ENCODE data around the gene ACSS3.
"Not testable (repeated sequence)": the region's sequence is repeated elsewhere in the genome, so short reads cannot be mapped to it uniquely, and the experiment has no call there.

ACSS3 gene

DNA sequence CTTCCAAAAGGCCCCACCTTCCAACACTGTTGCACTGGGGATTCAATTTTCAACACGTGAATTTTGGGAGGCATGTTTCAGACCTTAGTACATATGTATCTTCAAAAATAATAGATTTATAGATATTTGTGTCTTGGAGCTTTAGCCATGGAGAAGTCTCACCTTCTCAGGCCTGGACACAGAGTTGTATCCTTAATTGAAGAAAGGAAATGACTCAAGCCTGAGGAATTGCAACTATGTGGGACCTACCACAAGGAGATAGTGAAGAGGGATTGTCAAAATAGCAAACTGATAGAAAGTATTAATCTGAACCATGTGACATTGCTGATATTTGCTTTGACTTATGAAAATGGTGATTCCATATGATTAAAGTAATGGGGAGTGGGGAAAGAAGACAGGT, 89.8 kb downstream of the ACSS3 start:
- no peak for DNase-seq (ENCODE audit: low spot score)

DNA sequence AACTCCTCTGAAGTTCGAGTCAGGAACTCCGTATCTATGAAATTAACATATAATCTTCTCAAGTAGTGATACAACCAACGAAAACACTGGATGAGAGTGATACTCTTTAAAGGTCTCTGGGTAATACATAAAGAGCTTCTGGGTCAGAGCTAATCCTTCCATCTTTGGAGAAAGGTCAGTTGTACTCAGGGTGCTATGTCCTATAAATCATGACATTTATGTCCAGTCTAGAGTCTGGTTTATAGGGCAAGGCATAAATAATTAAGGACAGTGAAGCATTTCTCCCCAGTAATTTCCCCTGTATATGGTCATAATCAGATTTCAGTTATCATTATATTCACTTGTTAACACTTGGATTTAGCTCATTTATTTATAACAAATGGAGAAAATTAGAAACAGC, 90.6 kb downstream of the ACSS3 start:
- DNase-seq (ENCODE audit: low spot score) = no peak

DNA sequence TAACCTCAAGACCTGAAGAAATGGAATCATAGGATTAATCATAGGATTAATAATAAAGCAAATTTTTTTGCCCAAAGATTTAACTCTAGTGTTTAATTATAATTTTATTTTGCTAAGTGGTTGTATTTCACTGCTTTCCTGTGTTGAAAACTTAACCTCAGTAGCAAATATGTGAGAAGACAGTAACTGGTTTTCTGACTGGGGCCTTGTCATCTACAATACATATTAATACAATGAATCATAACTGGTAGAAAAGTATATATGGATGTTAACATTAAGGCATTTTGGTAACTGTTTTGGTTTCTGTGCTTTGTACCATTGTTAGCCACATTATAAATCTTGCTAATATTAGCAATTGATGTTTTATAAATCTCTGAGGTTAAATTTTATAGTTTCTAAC, 92.2 kb downstream of the ACSS3 start:
- no peak for DNase-seq (ENCODE audit: low spot score)

DNA sequence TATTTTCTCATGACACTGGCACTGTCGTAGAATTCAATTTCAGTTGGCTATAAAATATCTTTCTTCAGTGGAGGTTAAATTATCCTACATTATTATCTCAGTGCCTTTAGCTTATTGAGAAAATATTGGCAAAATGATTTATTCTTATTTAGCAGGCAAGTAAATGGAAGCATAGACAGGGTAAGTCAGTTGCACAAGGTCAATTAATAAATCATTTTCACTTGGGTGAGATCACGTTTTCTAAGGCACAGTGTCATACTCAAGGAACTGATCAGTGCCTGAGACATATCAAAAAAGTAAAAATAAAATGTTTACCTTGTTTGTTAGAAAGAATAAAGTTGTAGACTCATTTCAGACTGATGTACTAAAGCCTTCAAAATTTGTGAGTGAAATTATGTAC, 95.0 kb downstream of the ACSS3 start:
- DNase-seq (ENCODE audit: low spot score) = no peak

DNA sequence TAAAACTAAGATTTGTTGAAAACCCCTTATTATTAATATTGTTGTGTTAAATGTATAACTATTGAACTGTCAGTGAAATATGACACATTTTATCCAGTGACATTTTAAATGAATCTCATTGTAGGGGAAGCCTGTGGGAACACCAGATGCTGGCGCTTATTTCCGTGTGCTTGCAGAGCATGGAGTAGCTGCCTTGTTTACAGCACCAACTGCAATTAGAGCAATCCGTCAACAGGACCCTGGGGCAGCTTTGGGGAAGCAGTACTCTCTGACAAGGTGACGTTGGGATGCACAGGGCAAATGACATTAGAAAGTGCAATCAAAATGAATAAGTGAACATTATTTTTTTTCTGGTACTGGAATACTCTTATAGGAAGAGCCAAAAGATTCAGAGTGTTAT, 96.8 kb downstream of the ACSS3 start:
- no peak for DNase-seq (ENCODE audit: low spot score)

DNA sequence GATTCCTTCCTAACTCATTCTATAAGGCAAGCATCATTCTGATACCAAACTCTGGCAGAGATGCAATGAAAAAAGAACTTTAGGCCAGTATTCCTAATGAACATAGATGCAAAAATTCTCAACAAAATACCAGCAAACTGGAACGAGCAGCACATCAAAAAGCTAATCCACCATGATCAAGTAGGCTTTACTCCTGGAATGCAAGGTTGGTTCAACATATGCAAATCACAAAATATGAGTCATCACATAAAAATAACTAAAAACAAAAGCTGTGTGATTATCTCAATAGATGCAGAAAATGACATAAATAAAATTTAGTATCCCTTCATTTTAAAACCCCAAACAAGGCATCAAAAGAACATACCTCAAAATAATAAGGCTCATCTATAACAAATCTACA, 98.9 kb downstream of the ACSS3 start:
- no peak for DNase-seq (ENCODE audit: low spot score)

DNA sequence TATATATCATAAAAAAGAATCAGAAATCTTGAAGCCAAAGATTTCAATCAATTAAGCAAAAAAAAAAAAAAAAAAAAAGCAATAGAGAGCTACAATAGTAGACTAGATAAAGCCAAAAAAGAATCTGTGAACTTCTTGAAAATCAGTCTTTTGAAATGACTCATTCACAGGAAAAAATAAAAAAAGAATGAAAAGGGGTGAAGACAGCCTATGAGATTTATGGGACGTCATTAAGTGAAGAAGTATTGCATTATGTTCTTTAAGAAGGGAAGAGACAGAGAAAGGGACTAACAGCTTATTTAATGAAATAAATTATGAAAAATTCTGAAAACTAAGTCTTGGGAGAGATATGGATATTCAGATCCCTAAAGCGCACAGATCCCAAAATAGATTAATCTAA, 103.8 kb downstream of the ACSS3 start:
- DNase-seq (ENCODE audit: low spot score) = no peak

DNA sequence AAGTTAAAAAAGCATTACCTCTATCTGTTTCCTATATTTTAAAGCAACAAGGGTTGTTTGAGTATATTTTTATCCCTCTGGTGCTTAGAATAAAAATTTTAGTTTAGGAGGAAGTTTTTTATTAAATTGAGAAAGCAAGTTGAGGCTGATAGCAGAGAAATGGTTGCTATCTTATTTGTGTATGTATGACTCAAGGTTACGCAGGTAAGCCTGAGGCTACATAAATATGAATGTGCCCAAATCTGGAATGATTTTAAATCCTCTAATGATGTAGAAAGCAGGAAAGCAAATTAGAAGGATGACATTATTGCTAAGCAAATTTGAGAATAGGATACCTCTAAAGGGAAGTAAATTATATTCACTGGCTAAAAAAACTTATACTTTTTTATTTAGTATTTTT, 109.8 kb downstream of the ACSS3 start:
- no peak for DNase-seq (ENCODE audit: low spot score)

DNA sequence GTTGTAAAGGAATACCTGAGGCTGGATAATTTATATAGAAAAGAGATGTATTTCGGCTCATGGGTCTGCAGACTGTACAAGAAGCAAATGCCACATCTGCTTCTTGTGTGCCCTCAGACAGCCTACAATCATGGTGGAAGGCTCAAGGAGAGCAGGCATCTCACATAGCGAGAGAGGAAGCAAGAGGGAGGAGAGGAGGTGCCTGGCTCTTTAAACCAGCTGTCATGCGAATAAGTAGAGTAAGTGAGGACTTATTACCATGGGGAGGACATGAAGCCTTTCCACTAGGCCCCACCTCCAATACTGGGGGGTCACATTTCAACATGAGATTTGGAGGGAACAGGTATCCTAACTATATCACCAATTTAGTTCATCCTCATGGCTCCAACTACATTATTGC, 118.7 kb downstream of the ACSS3 start:
- no peak for DNase-seq (ENCODE audit: low spot score)

DNA sequence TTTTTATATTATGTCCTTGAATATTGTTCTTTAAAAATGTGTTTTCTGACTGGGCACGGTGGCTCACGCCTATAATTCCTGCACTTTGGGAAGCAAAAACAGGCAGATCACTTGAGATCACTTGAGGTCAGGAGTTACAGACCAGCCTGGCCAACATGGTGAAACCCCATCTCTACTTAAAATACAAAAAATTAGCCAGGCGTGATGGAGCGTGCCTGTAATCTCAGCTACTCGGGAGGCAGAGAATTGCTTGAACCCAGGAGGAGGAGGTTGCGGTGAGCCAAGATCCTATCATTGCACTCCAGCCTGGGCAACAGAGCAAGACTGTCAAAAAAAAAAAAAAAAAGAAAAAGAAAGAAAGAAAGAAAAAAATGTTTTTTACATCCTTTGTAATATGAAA, 122.7 kb downstream of the ACSS3 start:
- not testable (repeated sequence) for DNase-seq (ENCODE audit: low spot score)

DNA sequence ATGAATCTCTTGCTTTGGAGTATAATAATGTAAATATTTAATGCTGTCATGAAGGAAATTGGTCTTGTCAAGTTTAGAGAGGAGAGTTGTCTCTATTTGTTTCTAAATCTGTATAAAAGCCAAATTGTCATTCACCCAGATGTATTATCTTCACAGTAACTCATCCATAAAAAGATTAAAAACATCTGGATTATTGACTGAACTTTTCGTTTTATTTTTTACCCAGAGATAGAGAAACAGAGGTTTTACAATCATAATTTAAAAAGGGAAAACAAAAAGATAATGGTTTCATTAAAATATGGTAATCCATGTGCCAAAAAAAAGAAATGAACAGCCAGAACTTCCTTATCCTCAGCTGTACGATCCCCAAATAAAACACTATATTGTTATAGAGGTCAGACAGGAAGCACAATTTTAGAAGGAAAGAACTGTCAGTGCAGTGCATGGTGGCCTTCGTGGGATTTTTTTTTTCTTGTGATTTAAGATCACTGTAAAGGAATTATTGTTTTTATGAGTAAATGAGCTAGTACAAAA, 125.9 kb downstream of the ACSS3 start:
- DNase-seq (ENCODE audit: low spot score) = no peak

DNA sequence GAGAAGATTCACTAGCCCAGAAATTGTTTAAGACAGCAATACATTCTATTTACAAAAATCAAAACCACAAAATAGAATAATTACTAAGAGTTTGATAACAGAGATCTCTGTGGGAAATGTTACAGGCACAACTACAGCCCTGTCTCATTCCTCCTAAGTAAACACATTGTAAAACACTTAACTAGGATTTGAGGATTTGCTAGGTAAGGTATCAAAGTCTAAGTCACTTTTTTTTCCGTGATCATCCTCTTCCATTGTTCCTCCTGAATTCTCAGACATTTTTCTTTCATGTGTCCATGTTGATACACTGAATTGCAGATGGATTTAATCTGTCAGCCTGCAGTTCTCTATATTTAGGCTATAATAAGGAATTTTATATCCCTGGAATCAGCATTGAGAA, 127.5 kb downstream of the ACSS3 start:
- DNase-seq (ENCODE audit: low spot score) = no peak

DNA sequence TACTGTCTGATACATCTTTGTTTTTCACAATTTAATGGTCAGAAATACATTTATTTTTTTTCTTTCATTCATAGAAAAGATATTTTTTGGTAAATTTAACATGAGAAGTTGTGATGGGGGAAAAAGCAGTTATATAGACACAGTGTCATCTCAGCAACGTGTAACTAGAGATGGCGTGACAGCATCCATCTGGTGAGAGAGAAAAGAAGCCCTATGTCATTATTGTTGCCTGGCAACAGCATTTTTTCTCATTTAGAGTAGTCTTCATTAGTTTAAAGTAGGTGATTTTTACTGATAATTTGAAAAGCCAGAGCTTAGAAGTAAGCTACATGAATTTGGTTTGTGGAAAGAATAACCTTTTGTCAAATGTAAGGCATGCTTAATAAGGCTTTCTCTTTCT, 128.6 kb downstream of the ACSS3 start:
- DNase-seq (ENCODE audit: low spot score) = no peak

DNA sequence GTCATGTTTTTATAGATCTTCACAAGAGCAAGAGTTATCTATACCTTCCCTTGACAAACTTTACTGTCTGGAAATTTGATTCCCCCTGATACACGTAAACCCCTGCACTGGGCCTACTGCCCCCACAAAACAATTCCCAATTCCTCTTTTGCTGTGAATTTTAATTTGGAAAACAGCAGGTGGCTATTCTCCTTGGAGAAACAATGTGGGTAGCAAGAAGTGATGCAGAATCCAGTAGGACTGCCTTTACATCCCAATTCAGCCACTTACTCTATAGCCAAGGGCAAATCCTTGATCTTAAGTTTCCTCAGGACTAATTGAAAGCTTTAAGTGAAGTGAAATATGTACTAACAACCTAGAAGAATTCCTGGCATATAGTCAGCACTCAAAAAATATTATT, 129.3 kb downstream of the ACSS3 start:
- no peak for DNase-seq (ENCODE audit: low spot score)

DNA sequence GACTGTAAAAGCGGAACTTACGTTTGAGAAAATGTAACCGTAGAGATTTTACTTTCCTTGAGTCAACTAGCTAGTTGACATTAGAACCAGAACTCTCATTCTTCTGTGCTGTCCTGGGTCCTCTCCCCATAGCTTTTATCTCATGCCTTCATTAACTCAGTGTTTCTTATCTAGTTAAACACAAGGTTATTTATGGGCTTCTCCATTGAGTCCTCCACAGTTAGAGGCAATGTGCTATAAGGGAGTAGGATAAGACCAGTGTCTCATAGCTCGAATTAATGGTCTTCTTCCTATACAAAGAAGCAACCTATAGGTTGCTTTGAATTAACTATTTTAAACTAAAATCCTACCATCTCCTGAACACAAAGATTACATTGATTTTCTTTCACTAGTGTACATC, 129.8 kb downstream of the ACSS3 start:
- DNase-seq (ENCODE audit: low spot score) = no peak

DNA sequence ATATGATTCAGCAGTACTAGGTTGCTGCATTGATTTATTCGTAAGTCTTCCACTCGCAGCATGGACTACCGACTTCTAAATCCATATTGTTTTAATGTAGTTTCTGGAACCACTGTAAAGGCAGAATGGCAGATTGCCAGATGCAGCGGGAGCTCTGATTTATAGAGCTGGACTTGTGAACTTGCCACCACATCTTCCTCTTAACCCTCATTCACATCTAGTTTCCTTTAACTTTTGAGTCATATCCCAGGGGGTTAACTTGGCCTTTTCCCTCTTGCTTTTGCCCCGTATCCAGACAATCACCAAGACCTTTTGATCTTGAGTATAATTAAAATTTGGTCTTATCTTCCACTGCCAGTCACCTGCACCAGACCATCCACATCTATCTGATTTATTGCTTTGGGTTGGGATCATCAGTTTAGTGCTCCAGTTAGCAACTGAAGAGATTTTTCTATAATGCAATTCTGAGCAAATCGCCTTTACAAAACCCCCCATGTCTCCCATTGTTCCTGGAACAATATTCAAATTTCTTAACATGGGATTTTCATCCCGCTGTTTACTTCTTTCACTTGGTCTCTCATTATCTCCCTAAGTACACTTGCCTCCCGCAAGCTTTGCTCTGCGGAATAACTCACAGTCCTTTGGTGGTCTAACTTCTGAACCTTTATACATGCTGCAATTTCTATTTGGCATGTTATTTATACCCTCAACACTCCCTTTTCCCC, 130.5 kb downstream of the ACSS3 start:
- DNase-seq (ENCODE audit: low spot score) = no peak

DNA sequence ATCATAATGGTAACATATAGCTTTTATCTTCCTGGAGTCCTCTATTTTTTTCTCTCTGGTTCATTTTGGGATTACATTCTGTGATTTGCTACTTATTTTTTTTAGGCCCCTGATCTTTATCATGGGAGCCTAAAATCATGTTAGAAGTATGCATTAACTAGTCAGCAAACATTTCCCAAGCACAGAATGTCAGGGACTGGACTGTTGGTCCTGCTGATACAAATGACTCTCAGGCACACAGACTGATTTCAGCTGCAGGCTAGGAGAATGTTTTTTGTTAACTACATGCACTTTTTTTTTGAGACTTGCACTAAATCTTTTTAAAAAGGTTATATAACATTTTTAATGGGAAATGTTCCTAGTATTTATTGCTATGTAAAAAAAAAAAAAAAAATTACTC, 131.1 kb downstream of the ACSS3 start:
- no peak for DNase-seq (ENCODE audit: low spot score)

DNA sequence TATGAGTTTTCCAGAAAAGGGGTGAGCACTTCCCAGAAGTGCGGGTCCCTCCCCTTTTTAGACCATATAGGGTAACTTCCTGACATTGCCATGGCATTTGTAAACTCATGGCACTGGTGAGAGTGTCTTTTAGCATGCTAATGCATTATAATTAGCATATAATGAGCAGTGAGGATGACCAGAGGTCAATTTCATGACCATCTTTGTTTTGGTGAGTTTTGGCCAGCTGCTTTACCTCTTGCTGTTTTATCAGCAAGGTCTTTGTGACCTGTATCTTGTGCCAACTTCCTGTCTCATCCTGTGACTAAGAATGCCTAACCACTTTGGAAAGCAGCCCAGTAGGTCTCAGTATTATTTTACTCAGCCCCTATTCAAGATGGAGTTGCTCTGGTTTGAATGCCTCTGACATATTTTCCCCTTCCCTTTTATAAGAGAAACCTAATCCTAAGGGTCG, 131.9 kb downstream of the ACSS3 start:
- not testable (repeated sequence) for DNase-seq (ENCODE audit: low spot score)

DNA sequence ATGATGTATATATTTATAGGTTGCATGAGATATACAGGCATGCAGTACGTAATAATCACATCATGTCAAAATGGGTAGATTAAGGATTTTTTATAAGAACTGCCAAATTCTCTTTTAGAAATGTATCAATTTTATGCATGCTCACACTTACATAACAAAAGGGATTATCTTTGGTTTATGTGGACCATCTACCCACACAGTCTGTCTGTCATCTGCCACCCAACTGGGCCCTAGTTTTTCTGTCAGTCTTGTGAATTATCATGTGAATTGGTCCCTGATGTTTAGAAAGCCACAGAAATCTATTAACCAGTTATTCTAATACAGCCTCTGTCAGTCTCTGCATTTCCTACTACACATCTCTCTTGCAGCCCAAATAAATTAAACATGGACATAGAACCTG, 133.4 kb downstream of the ACSS3 start:
- no peak for DNase-seq (ENCODE audit: low spot score)

DNA sequence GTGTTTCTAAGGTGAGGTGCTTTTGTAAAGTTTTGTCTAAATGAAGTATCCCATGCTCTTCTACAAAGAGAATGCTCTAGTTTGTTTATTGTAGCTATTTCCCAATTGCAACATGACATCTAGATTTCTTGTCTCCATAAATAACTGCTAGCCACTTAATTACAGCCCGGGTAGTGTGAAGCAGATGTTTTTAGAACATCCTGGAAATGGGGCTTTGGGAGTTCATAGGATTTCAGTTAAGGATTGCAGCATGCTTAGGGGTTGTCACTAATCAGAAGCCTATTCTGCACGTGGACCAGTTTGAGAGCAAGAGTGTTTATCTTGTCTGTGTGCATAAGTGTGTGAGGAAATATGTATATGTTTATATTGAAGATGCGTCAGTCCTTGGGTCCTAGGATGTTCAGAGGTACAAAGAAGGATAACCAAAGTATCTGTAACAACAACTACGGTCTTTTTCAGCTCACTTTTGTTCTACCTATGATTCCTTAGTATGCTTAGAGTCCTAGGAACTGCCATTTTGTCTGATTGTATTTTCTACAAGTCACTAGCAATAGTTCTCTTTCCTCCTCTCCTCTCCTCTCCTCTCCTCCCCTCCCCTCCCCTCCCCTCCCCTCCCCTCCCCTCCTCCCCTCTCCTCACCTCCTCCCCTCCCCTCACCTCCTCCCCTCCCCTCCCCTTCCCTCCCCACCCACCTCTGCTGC, 135.3 kb downstream of the ACSS3 start:
- no peak for DNase-seq (ENCODE audit: low spot score)

DNA sequence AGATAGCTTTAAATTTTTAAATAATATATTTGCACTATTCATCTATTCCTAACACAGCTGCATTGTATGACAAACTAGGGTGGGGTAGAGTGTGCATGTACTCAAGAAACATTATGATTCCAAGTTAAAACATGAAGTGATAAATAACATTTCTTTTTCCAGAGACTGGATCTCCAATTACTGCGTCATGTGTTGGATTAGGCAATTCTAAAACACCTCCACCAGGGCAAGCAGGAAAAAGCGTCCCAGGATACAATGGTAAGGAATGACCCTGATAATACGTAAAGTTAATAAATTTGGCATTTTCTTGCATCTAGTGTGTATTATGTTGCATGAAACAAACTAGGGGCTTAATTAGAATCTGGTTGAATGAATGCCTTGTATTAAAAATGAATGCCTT, 138.9 kb downstream of the ACSS3 start:
- no peak for DNase-seq (ENCODE audit: low spot score)

DNA sequence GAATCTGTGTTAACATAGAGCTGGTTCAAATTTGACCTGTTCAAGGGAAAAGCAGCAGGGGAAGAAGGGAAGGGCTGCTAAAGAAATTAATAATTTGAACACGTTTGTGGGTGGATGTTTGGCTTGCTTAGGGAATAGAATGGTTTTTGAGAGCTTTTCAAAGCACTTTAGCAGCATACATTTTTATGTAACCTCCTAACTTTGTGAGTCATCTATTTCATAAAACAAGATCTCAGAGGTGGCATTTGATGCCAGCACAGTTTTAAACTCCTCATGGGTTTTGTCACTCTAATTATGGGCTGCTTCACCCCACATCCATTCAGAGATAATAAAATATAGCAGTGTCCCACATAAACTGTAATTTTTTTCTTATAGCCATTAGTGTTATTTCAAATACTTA, 143.8 kb downstream of the ACSS3 start:
- DNase-seq (ENCODE audit: low spot score) = no peak

DNA sequence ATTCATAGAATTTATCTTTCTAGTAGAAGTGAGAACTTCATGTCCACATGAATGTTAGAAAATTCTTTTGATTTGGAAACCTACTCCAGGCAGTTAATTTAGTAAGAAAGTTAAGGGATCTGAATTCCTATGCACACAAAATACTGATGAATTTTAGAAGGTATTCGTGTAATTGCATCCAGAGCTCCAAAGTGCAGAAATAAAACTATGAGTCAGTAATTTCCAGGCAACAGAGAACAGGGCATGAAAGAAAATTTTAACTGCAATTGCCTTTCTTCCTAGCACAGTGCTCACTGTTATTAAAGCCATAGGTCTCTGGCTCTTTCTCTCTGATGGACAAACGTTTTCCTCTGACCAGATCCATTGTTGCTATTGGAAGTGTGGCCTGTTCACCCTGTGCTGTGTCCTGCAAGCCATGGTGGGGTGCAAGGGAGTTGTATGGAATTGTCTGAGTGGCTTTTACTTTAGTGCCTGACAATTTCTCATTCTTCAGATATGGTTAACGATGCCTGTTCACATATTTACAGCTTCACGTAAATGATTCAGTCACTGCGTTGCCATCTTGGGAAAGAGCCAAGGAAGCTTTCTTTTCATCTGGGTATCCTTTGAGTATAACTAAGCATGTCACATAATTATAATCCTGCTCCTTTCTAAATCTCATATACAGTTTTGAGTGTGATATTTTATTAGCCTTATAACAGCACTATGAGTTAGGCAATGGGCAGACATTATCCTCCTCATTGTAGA, 145.1 kb downstream of the ACSS3 start:
- DNase-seq (ENCODE audit: low spot score) = no peak
